Mesodermal cell (in vitro differentiated cells): ENCODE measurements around the gene RALB.

Source experiments
- H3K27ac ChIP-seq: 2 replicates; pipeline ENCODE4 v1.7.0; 2013; ENCODE audit warnings: mild to moderate bottlenecking, low read depth, low read length, moderate library complexity; ENCODE audit not compliant: severe bottlenecking
- H3K36me3 ChIP-seq: 2 replicates; pipeline ENCODE4 v1.7.1; 2013; ENCODE audit warnings: mild to moderate bottlenecking, low read length, moderate library complexity; ENCODE audit not compliant: control insufficient read depth, insufficient read depth
- H3K4me1 ChIP-seq: one replicate; pipeline ENCODE4 v1.7.1; 2013; ENCODE audit warnings: mild to moderate bottlenecking, low read length; ENCODE audit not compliant: insufficient read depth, control insufficient read depth, poor library complexity, severe bottlenecking
- H3K4me3 ChIP-seq: 2 replicates; pipeline ENCODE4 v1.7.0; 2013; ENCODE audit warnings: low read length, control low read depth, mild to moderate bottlenecking; ENCODE audit not compliant: insufficient read depth, poor library complexity, severe bottlenecking; ENCODE audit errors: extremely low read depth
- H3K9me3 ChIP-seq: 2 replicates; pipeline ENCODE4 v1.7.1; 2013; ENCODE audit warnings: mild to moderate bottlenecking, low read length, moderate library complexity; ENCODE audit not compliant: control insufficient read depth
- WGBS, 2 experiments: methylation state at CpG; one replicate each; pipeline ENCODE4 v1.1.5; 2013; ENCODE audit warnings: missing lambda C conversion rate in 2 of 2; ENCODE audit not compliant: insufficient coverage in 2 of 2; 5-methylcytosine and 5-hydroxymethylcytosine counted together

The RALB gene

GRCh38 chr2:120269816-120270215 lies 17.2 kb downstream of the RALB start:
- no CpG with 5 or more reads among the region's 1 CpG for whole genome bisulfite sequencing, 2 experiments
- Histone ChIP-seq H3K4me1 (no peaks in the 10 kb centered on the region), H3K9me3 (peaks cover 8% of the 10 kb centered on the region), H3K27ac (no peak overlapping the region), H3K36me3 (peaks cover 21% of the 10 kb centered on the region), H3K4me3 (no peak overlapping the region)

- Histone ChIP-seq H3K27ac (no peak overlapping the region), H3K36me3 (peaks cover 21% of the 10 kb centered on the region), H3K4me1 (no peaks in the 10 kb centered on the region), H3K4me3 (no peak overlapping the region), H3K9me3 (peaks cover 21% of the 10 kb centered on the region)
- 100% methylated on average over 1 of the region's 1 CpG; no CpG with 5 or more reads in 1 of the 2 experiments for WGBS, 2 experiments
These were observed 19.2 kb downstream of the RALB start for GRCh38 chr2:120271711-120272379.

GRCh38 chr2:120272763-120273481 lies 20.3 kb downstream of the RALB start:
- 90% methylated on average over 2 of the region's 4 CpGs; no CpG with 5 or more reads in 1 of the 2 experiments for WGBS, 2 experiments
- Histone ChIP-seq H3K4me1 (no peaks in the 10 kb centered on the region), H3K27ac (no peak overlapping the region), H3K9me3 (peaks cover 21% of the 10 kb centered on the region), H3K36me3 (peaks cover 21% of the 10 kb centered on the region), H3K4me3 (no peak overlapping the region)

- Histone ChIP-seq H3K4me3 (no peak overlapping the region), H3K9me3 (peaks cover 21% of the 10 kb centered on the region), H3K4me1 (no peaks in the 10 kb centered on the region), H3K27ac (no peak overlapping the region), H3K36me3 (peaks cover 21% of the 10 kb centered on the region)
- 90 to 97% methylated on average over 6 to 7 of the region's 8 CpGs for WGBS, 2 experiments
These were observed 23.2 kb downstream of the RALB start for GRCh38 chr2:120275617-120276400.

- no peak overlapping the region for H3K27ac ChIP-seq
- 85% methylated on average over 19 of the region's 19 CpGs for WGBS, 2 experiments
- no peaks in the 10 kb centered on the region for H3K4me1 ChIP-seq
- H3K4me3 ChIP-seq = no peak overlapping the region
- peaks cover 31% of the 10 kb centered on the region for H3K36me3 ChIP-seq
- peaks cover 21% of the 10 kb centered on the region for H3K9me3 ChIP-seq
These were observed 25.0 kb downstream of the RALB start for GRCh38 chr2:120277505-120278205.

- Histone ChIP-seq H3K36me3 (peaks cover 26% of the 10 kb centered on the region), H3K4me3 (no peak overlapping the region), H3K9me3 (peaks cover 14% of the 10 kb centered on the region), H3K27ac (no peak overlapping the region), H3K4me1 (peaks cover 8% of the 10 kb centered on the region)
- 96 to 99% methylated on average over 8 to 9 of the region's 10 CpGs for whole genome bisulfite sequencing, 2 experiments
These were observed 26.2 kb downstream of the RALB start for GRCh38 chr2:120278901-120279300.

- H3K4me1 ChIP-seq = peaks cover 8% of the 10 kb centered on the region
- 94 to 98% methylated on average over 13 to 14 of the region's 14 CpGs for WGBS, 2 experiments
- H3K27ac ChIP-seq = no peak overlapping the region
- peaks cover 14% of the 10 kb centered on the region for H3K9me3 ChIP-seq
- peaks cover 27% of the 10 kb centered on the region for H3K36me3 ChIP-seq
- no peak overlapping the region for H3K4me3 ChIP-seq
These were observed 27.1 kb downstream of the RALB start for GRCh38 chr2:120279708-120280107.

GRCh38 chr2:120283649-120284048 lies 31.0 kb downstream of the RALB start:
- H3K27ac ChIP-seq = peak overlapping the region; percentile 2
- WGBS, 2 experiments = 35 to 47% methylated on average over 4 of the region's 4 CpGs
- peaks cover 31% of the 10 kb centered on the region for H3K36me3 ChIP-seq
- no peaks in the 10 kb centered on the region for H3K9me3 ChIP-seq
- H3K4me1 ChIP-seq = peaks cover 19% of the 10 kb centered on the region
- no peak overlapping the region for H3K4me3 ChIP-seq

- Histone ChIP-seq H3K9me3 (no peaks in the 10 kb centered on the region), H3K36me3 (peaks cover 29% of the 10 kb centered on the region), H3K4me3 (no peak overlapping the region), H3K27ac (no peak overlapping the region), H3K4me1 (peaks cover 19% of the 10 kb centered on the region)
- 83 to 100% methylated on average over 2 of the region's 6 CpGs for WGBS, 2 experiments
These were observed 32.4 kb downstream of the RALB start for GRCh38 chr2:120285056-120285455.
